B cell (primary cell): Measurements from ENCODE around the gene MBTPS1. TPM values are rescaled to one million over a fixed set of nuclear protein-coding genes. Genes with fewer than 3 reads are reported as not detected.

Experiments
- ATAC-seq: fragments of 200-7000 bp; cut with Tn5 transposase; one replicate; pipeline ENCODE4 v1.10.0; 2021; ENCODE audit warnings: low read depth, mild to moderate bottlenecking, moderate number of reproducible peaks, moderate library complexity
- CTCF ChIA-PET: fragments of 350-600 bp; sonication (Branson Sonifier 250); formaldehyde crosslinking; loops from one replicate; lab custom pipeline; 2021; ENCODE audit warnings: antibody characterized with exemption, inconsistent platforms; lab: Charles Lee
- POLR2A ChIA-PET: fragments of 350-600 bp; sonication (Branson Sonifier 250); formaldehyde crosslinking; loops from one replicate; lab custom pipeline; 2021; ENCODE audit warnings: antibody characterized with exemption; lab: Charles Lee
- DNase-seq: peaks from one replicate; pipeline ENCODE4 v3.0.0; 2013
- H2AFZ ChIP-seq: 2 replicates; pipeline ENCODE4 v1.6.1; 2012; ENCODE audit warnings: mild to moderate bottlenecking, low read depth, low read length; ENCODE audit not compliant: insufficient read depth, poor library complexity, severe bottlenecking
- H3K27ac ChIP-seq, 2 donors: 1 replicate in 1 of 2; 2 replicates in 1 of 2; pipeline ENCODE4 v1.5.1; 2012 to 2013; ENCODE audit warnings: low read length in 2 of 2, mild to moderate bottlenecking in 2 of 2, moderate library complexity in 1 of 2
- H3K27me3 ChIP-seq, 4 experiments: fragments of 200-600 bp in 1 of 4; sonication (generic) in 1 of 4; replicated peaks in 1 of 4; 1 replicate in 2 of 4; 2 replicates in 2 of 4; pipeline versions ENCODE4 v1.6.1 to v1.7.0; 2013 to 2016; ENCODE audit warnings: low read length in 3 of 4, mild to moderate bottlenecking in 2 of 4, mixed read lengths in 1 of 4, moderate library complexity in 1 of 4; ENCODE audit not compliant: insufficient read depth in 4 of 4, control insufficient read depth in 3 of 4; ENCODE audit errors: control extremely low read depth in 1 of 4
- H3K36me3 ChIP-seq, 2 experiments: replicated peaks in 1 of 2; 1 replicate in 1 of 2; 2 replicates in 1 of 2; pipeline versions ENCODE4 v1.6.1 to v1.7.1; 2013; ENCODE audit warnings: low read length in 1 of 2; ENCODE audit not compliant: insufficient read depth in 2 of 2, control insufficient read depth in 1 of 2; ENCODE audit errors: control extremely low read depth in 1 of 2, extremely low read depth in 1 of 2
- H3K4me1 ChIP-seq, 2 donors: fragments of 200-600 bp in 1 of 2; sonication (generic) in 1 of 2; 1 replicate in 1 of 2; 2 replicates in 1 of 2; pipeline versions ENCODE4 v1.5.1 to v1.6.1; 2013 to 2017; ENCODE audit warnings: low read length in 2 of 2; ENCODE audit not compliant: control insufficient read depth in 2 of 2, insufficient read depth in 2 of 2
- H3K4me2 ChIP-seq: replicated peaks from 2 replicates; pipeline ENCODE3; 2012; ENCODE audit warnings: mild to moderate bottlenecking, low read depth, low read length; ENCODE audit not compliant: poor library complexity, severe bottlenecking
- H3K4me3 ChIP-seq, 5 experiments: fragments of 200-600 bp in 1 of 5; sonication (generic) in 1 of 5; 1 replicate in 3 of 5; 2 replicates in 2 of 5; pipeline versions ENCODE4 v1.5.1 to v1.7.0; 2011 to 2016; ENCODE audit warnings: low read length in 4 of 5, mild to moderate bottlenecking in 4 of 5, low read depth in 2 of 5, control low read depth in 1 of 5, moderate library complexity in 1 of 5; ENCODE audit not compliant: insufficient read depth in 1 of 5; ENCODE audit errors: control extremely low read depth in 1 of 5, extremely low read depth in 1 of 5
- H3K79me2 ChIP-seq: fragments of 200-600 bp; sonication (generic); one replicate; pipeline ENCODE4 v1.6.0; 2016; ENCODE audit warnings: low read length; ENCODE audit not compliant: control insufficient read depth, insufficient read depth
- H3K9ac ChIP-seq: fragments of 200-600 bp; sonication (generic); 2 replicates; pipeline ENCODE4 v1.6.1; 2017; ENCODE audit warnings: mild to moderate bottlenecking, low read length, moderate library complexity
- H3K9me3 ChIP-seq, 3 donors: one replicate each; pipeline versions ENCODE4 v1.6.1 to v1.7.1; 2013; ENCODE audit warnings: low read length in 2 of 3; ENCODE audit not compliant: control insufficient read depth in 2 of 3, insufficient read depth in 1 of 3; ENCODE audit errors: control extremely low read depth in 1 of 3
- H4K20me1 ChIP-seq: 2 replicates; pipeline ENCODE4 v1.6.0; 2012; ENCODE audit warnings: mild to moderate bottlenecking, low read length; ENCODE audit not compliant: insufficient read depth, control insufficient read depth, poor library complexity, severe bottlenecking
- H3K27ac Mint-ChIP-seq: one replicate; pipeline ENCODE4 v1.8.0; 2021; ENCODE audit warnings: mixed read lengths
- H3K27me3 Mint-ChIP-seq: one replicate; pipeline ENCODE4 v1.8.0; 2021; ENCODE audit warnings: mixed read lengths
- H3K4me1 Mint-ChIP-seq: one replicate; pipeline ENCODE4 v1.8.0; 2021; ENCODE audit warnings: mixed read lengths
- H3K4me3 Mint-ChIP-seq: one replicate; pipeline ENCODE4 v1.8.0; 2021; ENCODE audit warnings: mixed read lengths
- H3K9me3 Mint-ChIP-seq: one replicate; pipeline ENCODE4 v1.8.0; 2022; ENCODE audit warnings: mixed read lengths; ENCODE audit not compliant: insufficient read depth
- CTCF ChIP-seq: fragments of 200-600 bp; IDR thresholded peaks from one replicate; pipeline ENCODE4 v1.8.0; 2022; ENCODE audit warnings: antibody characterized with exemption, mild to moderate bottlenecking
- EZH2 ChIP-seq: IDR thresholded peaks from 2 replicates; pipeline ENCODE4 v1.6.1; 2012; ENCODE audit warnings: borderline replicate concordance, low read depth, mild to moderate bottlenecking, moderate library complexity, low read length; ENCODE audit not compliant: insufficient read depth, poor library complexity, severe bottlenecking
- WGBS: methylation state at CpG from one replicate; pipeline ENCODE4 v1.1.5; 2013; ENCODE audit warnings: missing lambda C conversion rate; ENCODE audit not compliant: insufficient coverage; 5-methylcytosine and 5-hydroxymethylcytosine counted together
- intact Hi-C: fragments of 100-400 bp; cut with micrococcal nuclease; formaldehyde crosslinking; loops from one replicate; pipeline ENCODE4 v1.10.0; 2022
- polyA plus RNA-seq: library from polyadenylated mRNA; depleted of rRNA; stranded (reverse); fragments of >200 nt; gene quantifications from 2 replicates; pipeline ENCODE4 v1.2.3, GENCODE V29; 2012
- total RNA-seq, 2 donors: library from RNA; stranded (reverse); fragments of 120-200 nt in 1 of 2; gene quantifications; 1 replicate in 1 of 2; 2 replicates in 1 of 2; pipeline versions ENCODE4 v1.2.3 to v1.2.4, GENCODE V29; 2013 to 2022

The MBTPS1 gene
- total and polyA plus RNA-seq, 2 donors (not counting 1 experiment from before 2014, with no cell fraction given): 85.9 to 120 TPM

- no peak for TF ChIP-seq EZH2
- TF ChIP-seq CTCF: no peak
- Histone ChIP-seq H3K36me3 (no peaks in the 10 kb centered on the region), H3K79me2 (no peaks in the 10 kb centered on the region), H3K9me3 (peaks cover 0 to 13% (median 2%) of the 10 kb centered on the region in 3 donors), H3K9ac (no peak overlapping the region), H3K4me1 (peaks cover 0 to 4% of the 10 kb centered on the region in 2 donors), H3K4me2 (no peak overlapping the region), H3K4me3 (no peak overlapping the region), H3K27me3 (peaks cover 0 to 9% (median 4%) of the 10 kb centered on the region in 4 experiments), H3K27ac (no peak overlapping the region), H4K20me1 (no peaks in the 10 kb centered on the region), H2AFZ (no peak overlapping the region)
- ChIA-PET CTCF (no interaction called here), POLR2A (no interaction called here)
- intact Hi-C loops: no loop called here
- Mint-ChIP-seq H3K27ac (no peak overlapping the region), H3K4me3 (no peak overlapping the region), H3K9me3 (no peaks in the 10 kb centered on the region), H3K4me1 (peaks cover 7% of the 10 kb centered on the region), H3K27me3 (peaks cover 39% of the 10 kb centered on the region)
- ATAC-seq: no peak
- no peak for DNase-seq
- WGBS: 94% methylated on average over 8 of the region's 10 CpGs
Observed at GRCh38 chr16:84026606-84027005, 90.1 kb downstream of the MBTPS1 start.

- Histone ChIP-seq H2AFZ (no peak overlapping the region), H3K4me3 (no peak overlapping the region), H3K9me3 (peaks cover 0 to 29% (median 8%) of the 10 kb centered on the region in 3 donors), H3K36me3 (no peaks in the 10 kb centered on the region), H3K79me2 (no peaks in the 10 kb centered on the region), H4K20me1 (no peaks in the 10 kb centered on the region), H3K9ac (no peak overlapping the region), H3K27ac (no peak overlapping the region), H3K4me2 (no peak overlapping the region), H3K4me1 (peaks cover 0 to 4% of the 10 kb centered on the region in 2 donors), H3K27me3 (peaks cover 0 to 9% (median 3%) of the 10 kb centered on the region in 4 experiments)
- WGBS: 93% methylated on average over 9 of the region's 9 CpGs
- no peak overlapping the region for H3K4me3 Mint-ChIP-seq
- peaks cover 3% of the 10 kb centered on the region for H3K9me3 Mint-ChIP-seq
- ChIA-PET POLR2A (no interaction called here), CTCF (no interaction called here)
- no peak for DNase-seq
- no peak overlapping the region for H3K27ac Mint-ChIP-seq
- H3K4me1 Mint-ChIP-seq: peaks cover 5% of the 10 kb centered on the region
- ATAC-seq: no peak
- peaks cover 27% of the 10 kb centered on the region for H3K27me3 Mint-ChIP-seq
- intact Hi-C loops: no loop called here
- TF ChIP-seq EZH2 (no peak), CTCF (no peak)
Observed at GRCh38 chr16:84024854-84025253, 91.9 kb downstream of the MBTPS1 start.
